Skeletal muscle tissue (tissue), 4 donors: ENCODE results near the gene UBE2I. TPM values are rescaled to one million over a fixed set of nuclear protein-coding genes. Genes with fewer than 3 reads are reported as not detected.
A peak's percentile ranks its signal among the peaks of the same experiment; 100 is the strongest.

Experiments used
- H3K27ac ChIP-seq: one replicate; pipeline ENCODE4 v1.7.0; 2013; ENCODE audit warnings: mild to moderate bottlenecking, low read depth, low read length, inconsistent platforms
- H3K27me3 ChIP-seq, 3 donors: one replicate each; pipeline ENCODE4 v1.7.0; 2013; ENCODE audit warnings: low read length in 3 of 3; ENCODE audit not compliant: control insufficient read depth in 3 of 3, insufficient read depth in 3 of 3
- H3K36me3 ChIP-seq, 3 donors: one replicate each; pipeline ENCODE4 v1.7.0; 2013; ENCODE audit warnings: low read length in 3 of 3; ENCODE audit not compliant: control insufficient read depth in 3 of 3, insufficient read depth in 3 of 3
- H3K4me1 ChIP-seq, 3 donors: one replicate each; pipeline ENCODE4 v1.7.0; 2013; ENCODE audit warnings: low read length in 3 of 3, mild to moderate bottlenecking in 3 of 3; ENCODE audit not compliant: control insufficient read depth in 3 of 3, insufficient read depth in 3 of 3
- H3K4me3 ChIP-seq, 3 donors: one replicate each; pipeline ENCODE4 v1.7.0; 2013; ENCODE audit warnings: low read length in 3 of 3
- H3K9ac ChIP-seq, 3 donors: one replicate each; pipeline ENCODE4 v1.7.0; 2013; ENCODE audit warnings: low read length in 3 of 3, mild to moderate bottlenecking in 3 of 3, moderate library complexity in 2 of 3, low read depth in 1 of 3
- H3K9me3 ChIP-seq, 3 donors: one replicate each; pipeline ENCODE4 v1.7.0; 2013; ENCODE audit warnings: low read length in 3 of 3; ENCODE audit not compliant: control insufficient read depth in 3 of 3
- total RNA-seq: library from RNA; depleted of rRNA; stranded (reverse); fragments of >200 nt; gene quantifications from one replicate; pipeline ENCODE4 v1.2.3, GENCODE V29; 2014
- donor health status: Osteomylitis.

Gene UBE2I
- total RNA-seq, 1 donor from 2014 or later = 35.0 TPM

DNA sequence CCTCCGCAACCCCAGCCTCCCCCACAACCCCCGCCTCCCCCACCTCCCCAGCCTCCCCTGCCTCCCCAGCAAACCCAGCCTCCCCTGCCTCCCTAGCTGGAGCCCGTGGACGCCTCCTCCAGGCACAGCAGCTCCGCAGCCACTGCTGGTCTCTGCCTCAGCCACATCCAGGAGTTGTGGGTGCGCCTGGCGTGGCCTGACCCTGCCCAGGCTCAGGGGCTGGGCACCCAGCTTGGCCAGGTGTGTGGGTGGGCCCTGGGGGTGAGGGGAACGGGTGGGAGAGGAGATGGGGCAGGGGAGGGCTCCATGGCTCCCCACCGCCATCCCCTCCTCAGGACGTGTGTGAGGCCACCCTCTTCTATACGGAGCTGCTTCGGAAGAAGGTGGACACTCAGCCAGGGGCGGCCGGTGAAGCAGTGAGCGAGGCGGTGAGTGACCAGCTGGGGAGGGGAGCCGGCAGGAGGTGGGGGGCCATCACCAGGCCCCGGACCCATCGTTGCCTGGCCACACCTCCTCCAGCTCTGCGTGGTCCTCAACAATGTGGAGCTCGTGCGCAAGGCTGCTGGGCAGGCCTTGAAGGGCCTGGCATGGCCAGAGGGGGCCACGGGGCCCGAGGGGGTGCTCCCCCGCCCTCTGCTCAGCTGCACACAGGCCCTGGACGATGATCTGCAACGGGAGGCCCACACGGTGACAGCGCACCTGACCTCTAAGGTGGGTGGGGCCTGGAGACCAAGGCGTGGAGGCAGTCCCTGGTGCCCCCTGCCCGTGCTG lies 36.4 kb downstream of the UBE2I start:
- Histone ChIP-seq H3K9ac (no peak overlapping the region), H3K4me3 (no peak overlapping the region), H3K27ac (no peak overlapping the region), H3K9me3 (no peaks in the 10 kb centered on the region), H3K4me1 (peaks cover 12 to 30% (median 21%) of the 10 kb centered on the region in 3 donors), H3K36me3 (peaks cover 17 to 25% (median 21%) of the 10 kb centered on the region in 3 donors), H3K27me3 (no peaks in the 10 kb centered on the region)

- Histone ChIP-seq H3K9ac (no peak overlapping the region), H3K9me3 (no peaks in the 10 kb centered on the region), H3K27ac (no peak overlapping the region), H3K27me3 (no peaks in the 10 kb centered on the region), H3K4me3 (no peak overlapping the region), H3K36me3 (peaks cover 17 to 27% (median 21%) of the 10 kb centered on the region in 3 donors), H3K4me1 (peaks cover 17 to 36% (median 26%) of the 10 kb centered on the region in 3 donors)
These were observed 37.2 kb downstream of the UBE2I start for GRCh38 chr16:1346422-1347285.

DNA sequence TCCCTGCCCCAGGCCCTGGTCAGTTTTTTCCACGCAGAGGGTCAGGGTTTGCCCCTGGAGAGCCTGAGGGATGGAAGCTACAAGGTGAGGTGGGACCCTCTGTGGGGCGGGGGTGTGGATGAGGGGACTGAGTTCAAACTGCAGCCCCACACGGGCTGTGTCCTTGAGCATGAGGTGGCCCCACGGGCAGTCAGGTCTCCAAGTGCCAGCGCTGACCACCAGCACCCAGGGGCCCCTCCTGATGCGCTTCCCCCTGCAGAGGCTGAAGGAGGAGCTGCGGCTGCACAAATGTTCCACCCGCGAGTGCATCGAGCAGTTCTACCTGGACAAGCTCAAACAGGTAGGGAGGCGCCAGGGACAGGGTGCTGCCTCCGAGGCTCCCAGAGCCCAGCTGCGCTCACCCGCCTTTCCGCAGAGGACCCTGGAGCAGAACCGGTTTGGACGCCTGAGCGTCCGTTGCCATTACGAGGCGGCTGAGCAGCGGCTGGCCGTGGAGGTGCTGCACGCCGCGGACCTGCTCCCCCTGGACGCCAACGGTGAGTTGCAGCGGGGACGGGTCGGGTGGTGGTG lies 37.9 kb downstream of the UBE2I start:
- H3K27ac ChIP-seq = no peak overlapping the region
- peaks cover 20 to 36% (median 24%) of the 10 kb centered on the region in 3 donors for H3K4me1 ChIP-seq
- no peaks in the 10 kb centered on the region for H3K27me3 ChIP-seq
- peaks cover 17 to 27% (median 21%) of the 10 kb centered on the region in 3 donors for H3K36me3 ChIP-seq
- no peak overlapping the region for H3K9ac ChIP-seq
- H3K4me3 ChIP-seq = no peak overlapping the region
- no peaks in the 10 kb centered on the region for H3K9me3 ChIP-seq

- H3K36me3 ChIP-seq = peaks cover 17 to 27% (median 21%) of the 10 kb centered on the region in 3 donors
- H3K4me3 ChIP-seq = no peak overlapping the region
- no peaks in the 10 kb centered on the region for H3K9me3 ChIP-seq
- peaks cover 25 to 37% (median 26%) of the 10 kb centered on the region in 3 donors for H3K4me1 ChIP-seq
- H3K9ac ChIP-seq = no peak overlapping the region
- H3K27ac ChIP-seq = no peak overlapping the region
- no peaks in the 10 kb centered on the region for H3K27me3 ChIP-seq
These were observed 38.5 kb downstream of the UBE2I start for GRCh38 chr16:1347962-1348361.

- no peaks in the 10 kb centered on the region for H3K9me3 ChIP-seq
- no peak overlapping the region for H3K27ac ChIP-seq
- H3K27me3 ChIP-seq = no peaks in the 10 kb centered on the region
- H3K4me3 ChIP-seq = no peak overlapping the region
- no peak overlapping the region for H3K9ac ChIP-seq
- H3K36me3 ChIP-seq = peaks cover 17 to 27% (median 21%) of the 10 kb centered on the region in 3 donors
- peaks cover 29 to 37% (median 30%) of the 10 kb centered on the region in 3 donors for H3K4me1 ChIP-seq
These were observed 39.0 kb downstream of the UBE2I start for GRCh38 chr16:1348441-1348840.

DNA sequence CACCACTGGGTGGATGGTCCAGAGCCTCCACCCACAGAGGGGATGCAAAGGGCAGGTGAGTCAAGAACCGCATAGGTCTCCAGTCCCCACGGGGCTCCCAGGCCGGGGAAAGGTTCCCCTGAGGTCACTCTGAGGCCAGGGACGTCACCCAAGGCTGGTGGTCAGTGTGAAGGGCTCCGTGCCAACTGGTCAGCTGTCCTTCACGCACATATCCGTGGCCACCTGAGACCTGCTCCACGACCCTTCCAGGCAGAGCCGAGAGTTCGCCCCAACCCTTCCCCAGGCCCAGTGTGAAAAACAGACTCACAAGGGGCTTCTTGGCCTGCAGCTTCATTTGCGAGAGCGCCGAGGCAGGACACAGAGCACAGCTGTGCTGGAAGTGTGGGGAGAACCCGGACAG lies 39.5 kb downstream of the UBE2I start:
- Histone ChIP-seq H3K27ac (no peak overlapping the region), H3K4me3 (no peak overlapping the region), H3K9me3 (no peaks in the 10 kb centered on the region), H3K9ac (no peak overlapping the region), H3K36me3 (peaks cover 17 to 27% (median 21%) of the 10 kb centered on the region in 3 donors), H3K27me3 (no peaks in the 10 kb centered on the region), H3K4me1 (peaks cover 28 to 37% (median 30%) of the 10 kb centered on the region in 3 donors)

- H3K27me3 ChIP-seq = no peaks in the 10 kb centered on the region
- no peak overlapping the region for H3K9ac ChIP-seq
- H3K9me3 ChIP-seq = no peaks in the 10 kb centered on the region
- H3K36me3 ChIP-seq = peaks cover 17 to 27% (median 21%) of the 10 kb centered on the region in 3 donors
- H3K4me3 ChIP-seq = no peak overlapping the region
- no peak overlapping the region for H3K27ac ChIP-seq
- peaks cover 28 to 34% (median 28%) of the 10 kb centered on the region in 3 donors for H3K4me1 ChIP-seq
These were observed 39.9 kb downstream of the UBE2I start for GRCh38 chr16:1349351-1349750.

DNA sequence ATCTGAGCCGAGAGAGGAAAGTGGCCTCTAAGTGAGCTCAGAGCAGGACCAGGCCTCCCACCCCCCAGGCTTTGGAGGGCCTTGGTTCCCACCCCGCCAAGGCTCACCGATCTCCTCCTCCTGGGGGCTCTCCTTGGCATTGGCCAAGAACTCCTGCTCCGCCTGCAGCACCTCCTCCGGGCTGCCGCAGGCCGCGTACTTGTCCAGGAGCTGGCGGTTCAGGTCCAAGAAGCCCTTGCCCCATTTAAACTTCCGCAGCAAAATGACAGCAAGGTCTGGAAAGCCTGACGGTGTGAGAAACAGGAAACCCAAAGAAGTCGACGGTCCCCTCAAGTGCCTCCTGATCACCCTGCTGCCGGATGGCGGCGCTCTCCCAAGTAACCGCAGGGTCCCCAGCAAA lies 40.5 kb downstream of the UBE2I start:
- Histone ChIP-seq H3K9me3 (no peaks in the 10 kb centered on the region), H3K27me3 (no peaks in the 10 kb centered on the region), H3K27ac (no peak overlapping the region), H3K9ac (no peak overlapping the region), H3K4me3 (no peak overlapping the region), H3K4me1 (peaks cover 28 to 33% (median 28%) of the 10 kb centered on the region in 3 donors), H3K36me3 (peaks cover 17 to 27% (median 21%) of the 10 kb centered on the region in 3 donors)

DNA sequence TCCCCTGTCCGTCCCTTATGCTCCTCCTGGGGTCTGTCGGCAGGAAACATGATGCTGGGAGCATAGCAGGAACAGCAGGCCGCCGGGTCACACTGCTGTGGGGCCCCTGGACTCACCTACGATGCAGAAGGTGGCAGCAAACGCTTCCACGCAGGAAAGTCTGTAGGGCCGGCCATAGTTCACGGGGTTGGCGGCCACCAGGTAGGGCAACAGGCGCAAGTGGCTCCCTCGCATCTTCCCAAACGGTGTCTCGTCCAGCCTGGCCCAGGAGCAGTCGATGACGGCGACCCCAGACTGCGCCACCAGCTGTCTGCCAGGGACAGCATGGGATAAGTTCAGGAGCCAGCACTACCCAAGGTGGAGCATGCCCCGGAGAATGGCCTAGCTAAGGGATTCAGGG lies 41.3 kb downstream of the UBE2I start:
- Histone ChIP-seq H3K9me3 (no peaks in the 10 kb centered on the region), H3K27ac (no peak overlapping the region), H3K4me1 (peaks cover 31 to 41% (median 32%) of the 10 kb centered on the region in 3 donors), H3K36me3 (peaks cover 17 to 27% (median 21%) of the 10 kb centered on the region in 3 donors), H3K9ac (peak overlapping the region in 2 of 3 donors; percentile 76 to 91), H3K4me3 (peak overlapping the region; percentile 86 to 94 (median 92)), H3K27me3 (no peaks in the 10 kb centered on the region)
